HK-2 (cell line): ENCODE measurements around the gene SLC17A5.
"Not testable (repeated sequence)": the region's sequence is repeated elsewhere in the genome, so short reads cannot be mapped to it uniquely, and the experiment has no call there.

Experiments used
- DNase-seq: peaks from one replicate; pipeline ENCODE4 v3.0.0-alpha.2; 2018; ENCODE audit not compliant: unreplicated experiment

The SLC17A5 gene

DNA sequence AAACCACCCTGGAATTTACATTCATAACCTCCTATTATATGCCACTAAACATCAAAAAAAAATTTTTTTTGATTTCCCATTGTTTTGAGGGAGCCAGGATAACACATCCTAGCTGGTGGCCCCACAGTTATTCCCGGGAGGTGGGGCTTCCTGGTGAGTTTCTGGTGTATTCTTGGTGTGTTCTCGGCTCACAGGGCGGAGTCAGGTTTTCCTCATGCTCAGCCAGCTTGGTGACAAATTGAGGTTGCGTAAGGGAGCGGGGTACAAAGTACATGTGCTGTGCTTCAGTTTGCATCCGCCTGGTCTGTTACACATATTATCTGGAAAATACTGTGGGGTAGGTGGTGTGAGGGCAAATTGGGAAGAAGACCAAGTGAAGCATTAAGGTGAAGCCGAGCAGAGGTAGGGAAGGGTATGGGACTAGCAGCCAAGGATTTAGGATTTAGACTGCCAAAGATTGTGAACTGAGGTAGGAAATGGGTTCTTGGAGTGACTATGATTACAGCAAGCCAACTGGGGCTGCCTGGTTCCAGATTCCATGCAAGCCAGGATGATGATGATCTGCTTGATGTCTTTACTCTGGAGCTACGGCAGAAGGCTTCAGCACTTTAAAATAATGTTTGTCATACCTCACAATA, 86.7 kb downstream of the SLC17A5 start:
- DNase-seq: no peak

DNA sequence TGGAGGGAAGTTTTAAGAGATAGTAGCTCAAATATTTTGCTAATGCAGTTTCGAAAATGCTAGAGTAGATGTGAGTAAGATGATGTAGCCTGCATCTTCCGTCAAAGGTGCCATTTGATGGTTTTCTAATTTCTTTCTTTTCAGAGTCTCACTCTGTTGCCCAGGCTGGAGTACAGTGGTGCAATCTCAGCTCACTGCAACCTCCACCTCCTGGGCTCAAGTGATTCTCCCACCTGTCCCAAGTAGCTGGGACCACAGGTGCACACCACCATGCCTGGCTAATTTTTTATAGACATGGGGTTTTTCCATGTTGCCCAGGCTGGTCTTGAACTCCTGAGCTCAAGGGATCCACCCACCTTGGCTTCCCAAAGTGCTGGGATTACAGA, 87.3 kb downstream of the SLC17A5 start:
- not testable (repeated sequence) for DNase-seq

DNA sequence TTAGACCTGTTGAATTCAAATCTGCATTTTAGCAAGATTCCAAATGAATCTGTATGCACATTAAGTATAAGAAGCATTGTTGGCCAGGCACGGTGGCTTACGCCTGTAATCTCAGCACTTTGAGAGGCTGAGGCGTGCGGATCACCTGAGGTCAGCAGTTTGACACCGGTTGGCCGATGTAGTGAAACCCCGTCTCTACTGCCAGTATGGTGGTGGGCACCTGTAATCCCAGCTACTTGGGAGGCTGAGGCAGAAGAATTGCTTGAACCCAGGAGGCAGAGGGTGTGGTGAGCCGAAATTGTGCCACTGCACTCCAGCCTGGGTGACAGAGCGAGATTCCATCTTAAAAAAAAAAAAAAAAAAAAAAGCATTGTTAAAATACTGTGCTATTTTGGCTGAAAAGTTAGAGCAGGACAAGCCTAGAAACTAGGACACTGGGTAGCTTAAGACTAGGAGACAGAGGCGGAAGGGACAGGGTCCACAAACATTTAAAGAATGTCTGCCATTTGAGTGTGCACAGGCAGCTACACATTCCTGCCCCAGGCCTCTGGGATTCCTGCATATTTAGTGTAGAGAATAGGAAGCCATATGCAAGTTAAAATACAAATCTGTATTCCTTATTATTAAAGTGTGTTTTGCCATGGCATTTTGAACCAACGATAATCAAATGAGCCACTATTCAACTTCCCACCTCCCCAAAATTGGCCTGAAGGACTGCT, 87.9 kb downstream of the SLC17A5 start:
- DNase-seq: no peak

DNA sequence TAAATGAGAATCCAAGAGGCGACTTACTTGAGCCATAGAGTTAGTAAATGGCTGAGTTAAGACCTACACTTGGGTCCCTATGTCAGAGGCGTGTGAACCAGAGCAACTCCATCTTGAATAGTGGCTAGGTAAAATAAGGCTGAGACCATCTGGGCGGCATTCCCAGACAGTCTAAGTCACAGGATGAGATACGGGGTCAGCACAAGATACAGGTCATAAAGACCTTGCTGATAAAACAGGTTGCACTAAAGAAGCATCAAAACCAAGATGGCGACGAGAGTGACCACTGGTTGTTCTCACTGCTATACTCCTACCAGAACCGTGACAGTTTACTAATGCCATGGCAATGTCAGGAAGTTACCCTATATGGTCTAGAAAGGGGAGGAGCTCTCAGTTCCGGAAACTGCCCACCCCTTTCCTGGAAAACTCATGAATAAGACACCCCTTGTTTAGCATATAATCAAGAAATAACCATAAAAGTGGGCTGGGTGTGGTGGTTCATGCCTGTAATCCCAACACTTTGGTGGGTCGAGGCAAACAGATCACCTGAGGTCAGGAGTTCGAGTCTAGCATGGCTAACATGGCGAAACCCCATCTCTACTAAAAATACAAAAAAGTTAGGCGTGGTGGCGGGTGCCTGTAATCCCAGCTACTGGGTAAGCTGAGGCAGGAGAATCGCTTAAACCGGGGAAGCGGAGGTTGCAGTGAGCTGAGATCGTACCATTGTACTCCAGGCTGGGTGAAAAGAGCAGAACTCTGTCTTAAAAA, 89.0 kb downstream of the SLC17A5 start:
- no peak for DNase-seq

DNA sequence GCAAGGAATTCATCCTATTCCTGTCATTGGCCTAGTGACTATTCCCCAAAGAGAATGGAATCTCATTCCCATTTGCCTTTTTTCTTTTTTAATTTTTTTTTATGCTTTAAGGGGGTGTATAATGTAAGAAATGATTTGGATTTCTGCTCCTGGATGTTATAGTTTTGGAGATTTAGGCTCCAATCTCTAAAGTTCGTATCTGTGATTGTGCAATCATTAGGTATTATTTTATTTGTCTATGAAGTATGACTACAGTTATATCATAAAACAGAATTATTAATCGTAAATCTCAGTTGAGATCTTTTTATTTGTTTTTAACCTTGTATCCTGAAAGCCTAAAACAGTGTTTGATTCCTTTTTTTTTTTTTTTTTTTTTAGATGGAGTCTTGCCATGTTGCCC, 91.2 kb downstream of the SLC17A5 start:
- no peak for DNase-seq

DNA sequence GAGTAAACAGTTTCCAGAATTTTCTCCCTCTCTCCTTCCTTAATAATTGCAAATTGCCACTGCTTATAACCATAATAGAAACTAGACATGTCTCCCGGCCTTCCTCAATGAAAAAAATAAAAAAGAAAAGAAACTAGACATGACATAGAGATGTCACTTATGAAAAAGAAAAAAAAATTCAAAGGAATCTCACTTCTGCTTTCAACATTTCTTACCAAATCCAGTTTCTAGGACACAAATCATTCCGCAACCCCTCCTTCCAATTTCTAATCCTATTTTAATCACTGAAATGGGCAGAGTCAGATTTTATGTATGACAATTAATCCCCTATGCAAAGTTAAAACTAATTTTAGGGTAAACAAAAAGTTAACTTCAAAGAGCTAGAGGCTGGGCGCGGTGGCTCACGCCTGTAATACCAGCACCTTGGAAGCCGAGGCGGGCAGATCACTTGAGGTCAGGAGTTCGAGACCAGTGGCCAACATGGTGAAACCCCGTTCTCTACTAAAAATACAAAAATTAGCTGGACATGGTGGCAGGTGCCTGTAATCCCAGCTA, 92.9 kb downstream of the SLC17A5 start:
- DNase-seq: no peak

DNA sequence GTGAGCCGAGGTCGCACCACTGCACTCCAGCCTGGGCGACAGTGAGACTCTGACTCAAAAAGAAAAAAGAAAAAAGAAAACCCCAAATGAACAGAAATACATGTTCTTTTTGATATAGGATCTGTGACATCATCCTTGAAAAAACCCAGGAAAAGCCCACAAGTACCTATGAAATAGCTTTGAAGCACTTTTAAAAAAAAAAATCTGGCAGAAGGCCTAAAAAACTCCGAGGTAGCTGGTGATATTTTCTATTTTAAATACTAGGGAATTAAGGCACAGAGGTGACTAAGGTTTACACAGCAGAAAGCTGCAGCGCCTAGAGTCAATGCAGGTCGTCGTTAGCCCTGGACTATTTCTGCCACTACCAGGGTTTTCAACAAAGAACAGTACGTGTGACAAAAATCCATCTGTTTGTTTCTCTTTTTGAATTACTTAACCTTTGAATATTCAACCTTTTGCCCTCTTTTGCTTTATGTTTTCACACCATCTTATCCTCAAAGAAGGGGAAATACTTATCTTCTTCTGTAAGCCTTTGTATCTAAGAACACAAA, 93.5 kb downstream of the SLC17A5 start:
- DNase-seq: no peak

DNA sequence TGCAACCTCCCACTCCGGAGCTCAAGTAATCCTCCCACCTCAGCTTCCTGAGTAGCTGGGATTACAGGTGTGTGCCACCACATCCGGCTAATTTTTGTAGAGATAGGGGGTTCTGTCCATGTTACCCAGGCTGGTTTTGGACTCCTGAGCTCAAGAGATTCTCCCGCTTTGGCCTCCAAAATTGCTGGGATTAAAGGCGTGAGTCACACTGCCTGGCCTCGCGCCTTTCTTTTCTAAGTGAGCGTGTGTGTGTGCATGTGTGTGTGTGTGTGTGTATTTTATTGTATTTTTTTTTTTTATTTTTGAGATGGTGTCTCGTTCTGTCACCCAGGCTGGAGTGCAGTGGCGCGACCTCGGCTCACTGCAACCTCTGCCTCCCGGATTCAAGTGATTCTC, 94.4 kb downstream of the SLC17A5 start:
- DNase-seq: not testable (repeated sequence)

DNA sequence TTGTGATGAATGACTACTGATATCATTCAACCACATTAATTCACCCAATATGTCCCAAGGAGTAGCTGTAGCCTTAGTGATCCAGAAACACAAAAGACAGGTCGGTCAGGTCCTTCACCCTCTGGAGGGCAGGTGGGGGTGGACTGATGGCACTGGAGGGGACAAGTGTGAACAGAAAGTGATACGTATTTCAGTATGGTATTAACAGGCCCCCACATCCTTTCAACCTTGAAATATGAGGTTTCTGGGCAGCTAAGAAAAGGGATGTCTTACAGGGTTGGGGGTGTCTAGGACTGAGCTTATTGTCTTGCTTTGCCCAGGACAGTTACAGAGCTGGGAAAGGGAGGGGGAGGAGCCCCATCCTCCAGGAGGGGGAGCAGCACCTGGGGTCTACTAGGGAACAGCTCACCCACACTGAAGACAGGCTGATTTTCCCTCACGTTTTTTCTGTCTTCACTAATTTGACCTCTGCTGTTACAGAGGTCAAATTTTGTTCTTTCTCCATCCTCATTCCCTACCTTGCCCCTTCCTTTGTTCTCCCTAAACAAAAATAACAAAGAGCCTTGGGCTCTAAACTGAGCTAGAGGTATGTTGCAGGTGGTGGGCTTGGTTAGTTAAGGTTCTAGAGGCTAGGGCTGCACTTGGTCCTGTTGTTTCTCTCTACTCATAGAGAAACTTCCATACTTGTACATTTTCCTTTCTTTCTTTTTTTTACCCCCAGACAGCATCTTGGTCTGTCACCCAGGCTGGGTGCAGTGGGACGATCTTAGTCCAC, 95.0 kb downstream of the SLC17A5 start:
- DNase-seq: no peak

DNA sequence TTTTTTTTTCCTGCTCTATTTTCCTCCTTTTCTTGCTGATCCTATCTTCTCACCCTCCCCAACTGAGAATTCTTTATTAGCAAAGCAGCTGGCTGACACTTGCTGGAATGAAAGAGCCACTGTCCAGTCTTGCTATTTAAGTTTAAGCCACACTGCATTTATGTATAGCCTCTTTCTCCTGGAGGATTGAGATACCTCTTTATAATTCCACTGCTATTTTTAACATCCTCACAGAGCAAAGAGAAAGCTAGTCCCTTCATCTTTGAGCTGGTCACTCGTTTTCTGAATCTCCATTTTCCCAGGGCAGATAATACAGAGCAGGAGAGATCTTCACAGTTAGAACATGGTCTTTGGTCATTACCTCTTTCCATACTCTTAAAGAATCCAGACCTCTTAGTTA, 97.0 kb downstream of the SLC17A5 start:
- no peak for DNase-seq

DNA sequence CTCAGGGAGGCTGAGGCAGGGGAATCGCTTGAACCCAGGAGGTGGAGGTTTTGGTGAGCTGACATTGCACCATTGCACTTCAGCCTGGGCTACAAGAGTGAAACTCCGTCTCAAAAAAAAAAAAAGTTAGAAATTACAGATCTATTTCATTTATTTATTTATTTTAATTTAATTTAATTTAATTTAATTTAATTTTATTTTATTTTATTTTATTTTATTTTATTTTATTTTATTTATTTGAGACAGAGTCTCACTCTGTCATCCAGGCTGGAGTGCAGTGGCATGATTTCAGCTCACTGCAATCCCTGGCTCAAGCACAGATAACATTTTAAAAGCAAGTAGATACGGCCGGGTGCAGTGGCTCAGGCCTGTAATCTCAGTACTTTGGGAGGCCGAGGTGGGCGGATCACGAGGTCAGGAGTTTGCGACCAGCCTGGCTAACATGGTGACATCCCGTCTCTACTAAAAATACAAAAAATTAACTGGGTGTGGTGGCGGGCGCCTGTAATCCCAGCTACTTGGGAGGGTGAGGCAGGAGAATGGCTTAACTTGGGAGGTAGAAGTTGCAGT, 98.3 kb downstream of the SLC17A5 start:
- DNase-seq: not testable (repeated sequence)

DNA sequence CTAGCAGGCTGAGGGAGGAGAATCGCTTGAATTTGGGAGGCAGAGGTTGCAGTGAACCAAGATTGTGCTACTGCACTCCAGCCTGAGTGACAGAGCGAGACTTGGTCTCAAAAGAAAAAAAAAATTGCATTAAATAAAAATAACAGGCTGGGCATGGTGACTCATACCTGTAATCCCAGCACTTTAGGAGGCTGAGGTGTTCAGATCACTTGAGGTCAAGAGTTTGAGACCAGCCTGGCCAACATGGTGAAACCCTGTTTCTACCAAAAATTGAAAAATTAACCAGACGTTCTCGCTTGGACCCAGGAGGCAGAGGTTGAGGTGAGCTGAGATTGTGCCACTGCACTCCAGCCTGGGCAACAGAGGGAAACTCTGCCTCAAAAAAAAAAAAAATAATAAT, 102.7 kb downstream of the SLC17A5 start:
- DNase-seq: not testable (repeated sequence)

DNA sequence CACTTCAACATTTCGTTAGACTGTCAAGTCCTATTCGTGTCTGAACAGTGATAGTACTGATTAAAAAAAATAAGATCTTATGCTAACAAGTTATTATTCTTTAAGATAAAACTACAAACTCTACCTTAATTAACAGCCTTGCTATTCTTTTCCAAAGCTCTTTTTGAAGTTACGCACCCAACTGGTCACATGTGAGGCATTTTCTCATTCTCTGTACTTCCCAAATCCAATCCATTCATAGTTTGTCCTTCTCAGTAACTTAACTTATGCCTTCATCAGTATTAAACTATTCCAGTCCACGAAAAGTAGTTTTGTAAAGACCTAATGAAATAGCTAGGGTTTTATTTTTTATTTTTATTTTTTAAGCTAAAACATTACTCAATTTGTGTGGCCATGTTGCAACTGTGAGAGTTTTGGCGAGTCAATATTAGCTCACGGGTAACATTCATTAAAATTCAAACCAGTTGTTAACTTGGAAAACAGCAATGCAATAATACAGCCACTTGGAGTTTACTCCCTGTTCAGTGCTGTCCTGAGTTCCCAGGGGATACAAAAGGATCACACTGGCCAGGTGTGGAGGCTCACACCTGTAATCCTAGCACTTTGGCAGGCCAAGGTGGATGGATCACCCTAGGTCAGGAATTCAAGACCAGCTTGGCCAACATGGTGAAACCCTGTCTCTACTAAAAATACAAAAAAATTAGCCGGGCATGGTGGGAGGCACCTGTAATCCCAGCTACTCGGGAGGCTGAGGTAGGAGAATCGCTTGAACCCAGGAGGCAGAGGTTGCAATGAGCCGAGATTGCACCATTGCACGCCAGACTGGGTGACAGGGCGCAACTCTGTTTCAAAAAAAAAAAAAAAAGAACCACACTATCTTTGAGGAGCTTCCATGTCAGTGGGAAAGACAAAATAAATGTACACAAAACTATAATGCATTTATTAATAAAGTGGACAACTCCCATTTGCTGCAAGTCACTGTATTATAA, 105.0 kb downstream of the SLC17A5 start:
- no peak for DNase-seq

DNA sequence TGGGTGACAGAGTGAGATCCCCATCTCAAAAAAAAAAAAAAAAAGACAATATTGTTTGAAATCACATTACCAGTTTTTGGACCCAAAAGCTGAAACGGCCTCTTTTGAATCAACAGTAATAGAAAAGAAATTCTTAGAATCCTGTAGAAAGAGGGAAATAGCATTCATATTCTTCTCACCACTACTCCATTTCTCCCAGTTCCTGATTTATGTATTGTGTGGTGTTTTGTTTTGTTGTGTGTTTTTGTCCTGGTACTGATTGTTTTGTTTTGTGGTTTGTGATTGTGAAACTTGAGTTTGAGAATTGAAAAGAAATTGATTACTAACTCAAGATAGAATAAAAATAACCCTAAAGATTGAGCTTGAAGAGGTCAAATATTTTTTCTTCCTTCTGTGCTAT, 106.8 kb downstream of the SLC17A5 start:
- DNase-seq: no peak
